Measurements from ENCODE around the gene IRAK1. TPM values are rescaled to one million over a fixed set of nuclear protein-coding genes. Genes with fewer than 3 reads are reported as not detected.

Gene IRAK1
- total and polyA plus RNA-seq, 10 of the 15 experiments (the other 5 are each of a cell fraction or from before 2014, with no cell fraction given): 4.2 to 136 (median 39.5) TPM

DNA sequence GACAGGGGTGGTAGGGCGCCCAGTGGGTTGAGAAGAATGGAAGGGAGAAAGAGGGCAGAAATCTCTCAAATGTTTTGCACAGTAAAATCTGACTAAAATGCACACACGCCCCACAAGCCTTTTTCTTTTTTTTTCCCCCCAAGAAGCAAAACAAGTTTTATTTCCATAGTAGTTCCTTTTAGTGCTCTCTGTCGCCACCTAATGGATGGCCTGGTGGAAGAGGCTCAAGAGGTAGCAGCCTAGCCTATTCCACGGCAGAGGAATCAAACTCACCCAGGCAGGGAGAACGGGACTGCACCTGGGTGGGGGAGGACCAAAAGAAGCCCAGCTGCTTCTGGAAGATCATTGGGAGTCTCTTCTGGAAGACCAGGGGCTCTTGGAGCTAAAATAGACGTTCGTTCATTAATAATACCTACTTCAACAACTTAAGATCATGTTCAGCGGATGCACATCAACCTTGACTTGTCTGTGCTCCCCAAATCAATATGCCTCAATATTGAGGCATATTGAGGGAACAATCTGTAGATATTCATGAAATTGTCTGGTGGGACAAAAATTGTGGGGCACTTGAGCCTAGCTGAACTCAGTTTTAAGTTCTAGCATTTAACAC, 31.6 kb upstream of the IRAK1 start:
- POLR2A ChIA-PET: no interaction called here
- FAIRE-seq (no peak), ATAC-seq (peak; percentile 93), DNase-seq (ENCODE audit: low read depth, low spot score) (no peak)
- 18% methylated on average over 8 of the region's 8 CpGs for WGBS (ENCODE audit: insufficient coverage, insufficient replicate concordance, low lambda C conversion rate, missing lambda C conversion rate)
- Histone ChIP-seq H4K20me1 (ENCODE audit: control insufficient read depth, insufficient read depth) (no peaks in the 10 kb centered on the region), H3K4me1 (ENCODE audit: control insufficient read depth, insufficient read depth, low read length) (no peaks in the 10 kb centered on the region), H3K4me2 (ENCODE audit: control insufficient read depth, insufficient read depth) (no peak overlapping the region), H3K27me3 (replicated peaks in 1 of 2; ENCODE audit: control insufficient read depth in 2 of 2, insufficient read depth in 2 of 2, low read length in 1 of 2) (no peaks in the 10 kb centered on the region), H3K27ac (ENCODE audit: control insufficient read depth, insufficient read depth) (no peak overlapping the region), H3K9ac (ENCODE audit: control insufficient read depth, insufficient read depth, low read length) (no peak overlapping the region), H3K9me3 (replicated peaks; ENCODE audit: control insufficient read depth, insufficient read depth, low read length) (no peaks in the 10 kb centered on the region), H3K36me3 (ENCODE audit: control insufficient read depth in 2 of 2, insufficient read depth in 2 of 2, low read length in 1 of 2) (peaks cover 2 to 3% of the 10 kb centered on the region in 2 experiments; a peak in 3 of 4 replicates), H3K4me3 (no peak overlapping the region), H3K79me2 (ENCODE audit: control insufficient read depth, insufficient read depth, low read length) (no peaks in the 10 kb centered on the region; the same call in none of the 2 replicates), H2AFZ (ENCODE audit: control insufficient read depth, low read depth, low read length) (no peak overlapping the region)
- intact Hi-C loops (cut with micrococcal nuclease; ENCODE audit: unreplicated experiment) (loop anchor here (5.0 kb wide), 2 partner anchors 39 to 289 kb away; partner anchors contain the start of gene PLXNB3), in situ Hi-C loops (cut with MboI) (no loop called here)
- BruUV-seq (replicated peaks): no TSS peak
- RAD21 ChIA-PET (ENCODE audit: unreplicated experiment): interaction anchor here (2.0 kb wide), 1 partner anchor 85 kb away, joined by 4 read pairs; no protein-coding TSS in a partner anchor
- SMC1A ChIA-PET (ENCODE audit: uncharacterized antibody, unreplicated experiment): interaction anchor here (2.1 kb wide), 1 partner anchor 10 kb away, joined by 5 read pairs; no protein-coding TSS in a partner anchor
- CTCF ChIA-PET: interaction anchor here (1.2 to 2.8 kb wide), 8 partner anchors 9 to 125 kb away, joined by 3 to 9 read pairs (median 4); no protein-coding TSS in a partner anchor
- TF ChIP-seq RB1 (IDR thresholded peaks at IDR 0.05; ENCODE audit: borderline replicate concordance): no peak
- TF ChIP-seq, protein P1, sequence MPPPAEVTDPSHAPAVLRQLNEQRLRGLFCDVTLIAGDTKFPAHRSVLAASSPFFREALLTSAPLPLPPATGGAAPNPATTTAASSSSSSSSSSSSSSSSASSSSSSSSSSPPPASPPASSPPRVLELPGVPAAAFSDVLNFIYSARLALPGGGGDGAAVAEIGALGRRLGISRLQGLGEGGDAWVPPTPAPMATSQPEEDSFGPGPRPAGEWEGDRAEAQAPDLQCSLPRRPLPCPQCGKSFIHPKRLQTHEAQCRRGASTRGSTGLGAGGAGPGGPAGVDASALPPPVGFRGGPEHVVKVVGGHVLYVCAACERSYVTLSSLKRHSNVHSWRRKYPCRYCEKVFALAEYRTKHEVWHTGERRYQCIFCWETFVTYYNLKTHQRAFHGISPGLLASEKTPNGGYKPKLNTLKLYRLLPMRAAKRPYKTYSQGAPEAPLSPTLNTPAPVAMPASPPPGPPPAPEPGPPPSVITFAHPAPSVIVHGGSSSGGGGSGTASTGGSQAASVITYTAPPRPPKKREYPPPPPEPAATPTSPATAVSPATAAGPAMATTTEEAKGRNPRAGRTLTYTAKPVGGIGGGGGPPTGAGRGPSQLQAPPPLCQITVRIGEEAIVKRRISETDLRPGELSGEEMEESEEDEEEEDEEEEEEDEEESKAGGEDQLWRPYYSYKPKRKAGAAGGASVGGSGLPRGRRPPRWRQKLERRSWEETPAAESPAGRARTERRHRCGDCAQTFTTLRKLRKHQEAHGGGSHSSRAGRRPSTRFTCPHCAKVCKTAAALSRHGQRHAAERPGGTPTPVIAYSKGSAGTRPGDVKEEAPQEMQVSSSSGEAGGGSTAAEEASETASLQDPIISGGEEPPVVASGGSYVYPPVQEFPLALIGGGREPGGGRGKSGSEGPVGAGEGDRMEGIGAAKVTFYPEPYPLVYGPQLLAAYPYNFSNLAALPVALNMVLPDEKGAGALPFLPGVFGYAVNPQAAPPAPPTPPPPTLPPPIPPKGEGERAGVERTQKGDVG (CRISPR knock-in tag; IDR thresholded peaks at IDR 0.05): no peak
- 0 out of 3 replicates have a peak, but pooled peaks have one; percentile 23 for TF ChIP-seq POU2F2 (IDR thresholded peaks at IDR 0.05; ENCODE audit: borderline replicate concordance, low read depth, low read length)
- no peak for TF ChIP-seq POLR2A (IDR thresholded peaks at IDR 0.05; ENCODE audit: low read depth, low read length)
- TF ChIP-seq CHD2 (IDR thresholded peaks at IDR 0.05; ENCODE audit: borderline replicate concordance, low read depth, low read length): no peak
- TF ChIP-seq EP300 (IDR thresholded peaks at IDR 0.05; ENCODE audit: borderline replicate concordance in 1 of 2, control insufficient read depth in 1 of 2, low read depth in 2 of 2, low read length in 2 of 2): no peak
- TF ChIP-seq CBFB (IDR thresholded peaks at IDR 0.05; ENCODE audit: low read depth): no peak
- TF ChIP-seq HDAC6 (IDR thresholded peaks at IDR 0.05; ENCODE audit: unreplicated experiment): no peak
- no peak for TF ChIP-seq MTA3 (IDR thresholded peaks at IDR 0.05; ENCODE audit: borderline replicate concordance, low read length)
- no peak for TF ChIP-seq MTA2 (IDR thresholded peaks at IDR 0.05; ENCODE audit: low read depth)
- no peak for TF ChIP-seq TCF12 (IDR thresholded peaks at IDR 0.05; ENCODE audit: low read depth, low read length)
- TF ChIP-seq IKZF1 (conservative IDR thresholded peaks at IDR 0.05): no peak
- no peak for TF ChIP-seq MYB (IDR thresholded peaks at IDR 0.05; ENCODE audit: borderline replicate concordance, low read depth, low read length)
- TF ChIP-seq BCL11A (IDR thresholded peaks at IDR 0.05; ENCODE audit: low read depth, low read length): no peak
- TF ChIP-seq, protein P2, sequence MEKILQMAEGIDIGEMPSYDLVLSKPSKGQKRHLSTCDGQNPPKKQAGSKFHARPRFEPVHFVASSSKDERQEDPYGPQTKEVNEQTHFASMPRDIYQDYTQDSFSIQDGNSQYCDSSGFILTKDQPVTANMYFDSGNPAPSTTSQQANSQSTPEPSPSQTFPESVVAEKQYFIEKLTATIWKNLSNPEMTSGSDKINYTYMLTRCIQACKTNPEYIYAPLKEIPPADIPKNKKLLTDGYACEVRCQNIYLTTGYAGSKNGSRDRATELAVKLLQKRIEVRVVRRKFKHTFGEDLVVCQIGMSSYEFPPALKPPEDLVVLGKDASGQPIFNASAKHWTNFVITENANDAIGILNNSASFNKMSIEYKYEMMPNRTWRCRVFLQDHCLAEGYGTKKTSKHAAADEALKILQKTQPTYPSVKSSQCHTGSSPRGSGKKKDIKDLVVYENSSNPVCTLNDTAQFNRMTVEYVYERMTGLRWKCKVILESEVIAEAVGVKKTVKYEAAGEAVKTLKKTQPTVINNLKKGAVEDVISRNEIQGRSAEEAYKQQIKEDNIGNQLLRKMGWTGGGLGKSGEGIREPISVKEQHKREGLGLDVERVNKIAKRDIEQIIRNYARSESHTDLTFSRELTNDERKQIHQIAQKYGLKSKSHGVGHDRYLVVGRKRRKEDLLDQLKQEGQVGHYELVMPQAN (conservative IDR thresholded peaks at IDR 0.05): no peak
- no peak for TF ChIP-seq SMAD1 (IDR thresholded peaks at IDR 0.05; ENCODE audit: low read depth, partially characterized antibody)
- TF ChIP-seq RAD21 (IDR thresholded peaks at IDR 0.05; ENCODE audit: insufficient read depth, low read depth, low read length): peak; percentile 68
- TF ChIP-seq NR2C2 (IDR thresholded peaks at IDR 0.05; ENCODE audit: borderline replicate concordance, control insufficient read depth, insufficient read length, low read depth): no peak
